ENCODE results near the gene TMEM33. TPM values are rescaled to one million over a fixed set of nuclear protein-coding genes. Genes with fewer than 3 reads are reported as not detected.

Gene TMEM33
- total RNA-seq, 1 experiment from 2014 or later = 48.1 TPM

DNA sequence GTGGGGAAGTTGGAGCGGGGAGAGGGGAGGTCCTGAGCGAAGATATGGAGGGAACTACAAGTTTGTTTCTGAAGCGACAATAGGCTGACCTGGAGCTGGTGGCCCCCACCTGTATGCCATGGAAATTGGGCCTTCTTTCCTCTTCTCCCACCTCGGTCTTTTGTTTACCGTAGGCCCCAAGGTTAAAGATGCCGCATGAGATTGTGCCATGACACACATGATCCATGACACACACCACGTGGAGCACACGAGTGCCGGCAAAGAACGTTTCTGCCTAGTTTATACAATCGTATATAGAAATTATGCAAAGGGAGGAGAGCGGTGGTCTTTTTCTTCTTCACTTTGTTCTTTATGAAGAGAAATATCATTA lies 408 bp downstream of the TMEM33 start:
- peak; percentile 8; the same call in 1 of the 2 replicates for ATAC-seq
- Histone ChIP-seq H3K4me3 (ENCODE audit: low read depth in 2 of 2, low read length in 2 of 2) (peak overlapping the region; percentile 94 to 98), H3K27me3 (ENCODE audit: control insufficient read depth, insufficient read depth, low read length) (no peaks in the 10 kb centered on the region; the same call in 1 of the 2 replicates), H3K4me1 (ENCODE audit: control insufficient read depth, insufficient read depth, low read length) (peaks cover 4% of the 10 kb centered on the region), H3K36me3 (ENCODE audit: control insufficient read depth, insufficient read depth, low read length) (peaks cover 11% of the 10 kb centered on the region), H3K9me3 (ENCODE audit: control insufficient read depth, insufficient read depth, low read depth, low read length) (no peaks in the 10 kb centered on the region), H3K27ac (ENCODE audit: low read length) (peak overlapping the region; percentile 90)
- ChIA-PET POLR2A (no interaction called here), CTCF (interaction anchor here (0.5 kb wide), 1 partner anchor 25 kb away, joined by 11 read pairs; no protein-coding TSS in a partner anchor)
- TF ChIP-seq, protein P1, sequence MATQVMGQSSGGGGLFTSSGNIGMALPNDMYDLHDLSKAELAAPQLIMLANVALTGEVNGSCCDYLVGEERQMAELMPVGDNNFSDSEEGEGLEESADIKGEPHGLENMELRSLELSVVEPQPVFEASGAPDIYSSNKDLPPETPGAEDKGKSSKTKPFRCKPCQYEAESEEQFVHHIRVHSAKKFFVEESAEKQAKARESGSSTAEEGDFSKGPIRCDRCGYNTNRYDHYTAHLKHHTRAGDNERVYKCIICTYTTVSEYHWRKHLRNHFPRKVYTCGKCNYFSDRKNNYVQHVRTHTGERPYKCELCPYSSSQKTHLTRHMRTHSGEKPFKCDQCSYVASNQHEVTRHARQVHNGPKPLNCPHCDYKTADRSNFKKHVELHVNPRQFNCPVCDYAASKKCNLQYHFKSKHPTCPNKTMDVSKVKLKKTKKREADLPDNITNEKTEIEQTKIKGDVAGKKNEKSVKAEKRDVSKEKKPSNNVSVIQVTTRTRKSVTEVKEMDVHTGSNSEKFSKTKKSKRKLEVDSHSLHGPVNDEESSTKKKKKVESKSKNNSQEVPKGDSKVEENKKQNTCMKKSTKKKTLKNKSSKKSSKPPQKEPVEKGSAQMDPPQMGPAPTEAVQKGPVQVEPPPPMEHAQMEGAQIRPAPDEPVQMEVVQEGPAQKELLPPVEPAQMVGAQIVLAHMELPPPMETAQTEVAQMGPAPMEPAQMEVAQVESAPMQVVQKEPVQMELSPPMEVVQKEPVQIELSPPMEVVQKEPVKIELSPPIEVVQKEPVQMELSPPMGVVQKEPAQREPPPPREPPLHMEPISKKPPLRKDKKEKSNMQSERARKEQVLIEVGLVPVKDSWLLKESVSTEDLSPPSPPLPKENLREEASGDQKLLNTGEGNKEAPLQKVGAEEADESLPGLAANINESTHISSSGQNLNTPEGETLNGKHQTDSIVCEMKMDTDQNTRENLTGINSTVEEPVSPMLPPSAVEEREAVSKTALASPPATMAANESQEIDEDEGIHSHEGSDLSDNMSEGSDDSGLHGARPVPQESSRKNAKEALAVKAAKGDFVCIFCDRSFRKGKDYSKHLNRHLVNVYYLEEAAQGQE (IDR thresholded peaks at IDR 0.05; ENCODE audit: insufficient read depth in 1 of 2, low read depth in 2 of 2, low read length in 1 of 2) = no peak
- TF ChIP-seq SIN3A (IDR thresholded peaks at IDR 0.05; ENCODE audit: borderline replicate concordance, insufficient read depth, low read depth, low read length) (no peak), TCF7L2 (IDR thresholded peaks at IDR 0.05; ENCODE audit: low read depth, low read length) (no peak), POLR2AphosphoS5 (IDR thresholded peaks at IDR 0.05; ENCODE audit: low read depth, low read length) (no peak)
- TF ChIP-seq, protein P2, sequence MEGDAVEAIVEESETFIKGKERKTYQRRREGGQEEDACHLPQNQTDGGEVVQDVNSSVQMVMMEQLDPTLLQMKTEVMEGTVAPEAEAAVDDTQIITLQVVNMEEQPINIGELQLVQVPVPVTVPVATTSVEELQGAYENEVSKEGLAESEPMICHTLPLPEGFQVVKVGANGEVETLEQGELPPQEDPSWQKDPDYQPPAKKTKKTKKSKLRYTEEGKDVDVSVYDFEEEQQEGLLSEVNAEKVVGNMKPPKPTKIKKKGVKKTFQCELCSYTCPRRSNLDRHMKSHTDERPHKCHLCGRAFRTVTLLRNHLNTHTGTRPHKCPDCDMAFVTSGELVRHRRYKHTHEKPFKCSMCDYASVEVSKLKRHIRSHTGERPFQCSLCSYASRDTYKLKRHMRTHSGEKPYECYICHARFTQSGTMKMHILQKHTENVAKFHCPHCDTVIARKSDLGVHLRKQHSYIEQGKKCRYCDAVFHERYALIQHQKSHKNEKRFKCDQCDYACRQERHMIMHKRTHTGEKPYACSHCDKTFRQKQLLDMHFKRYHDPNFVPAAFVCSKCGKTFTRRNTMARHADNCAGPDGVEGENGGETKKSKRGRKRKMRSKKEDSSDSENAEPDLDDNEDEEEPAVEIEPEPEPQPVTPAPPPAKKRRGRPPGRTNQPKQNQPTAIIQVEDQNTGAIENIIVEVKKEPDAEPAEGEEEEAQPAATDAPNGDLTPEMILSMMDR (IDR thresholded peaks at IDR 0.05) = no peak
- in situ Hi-C loops (cut with HindIII; ENCODE audit: low pct_unique_long_range_greater_than_20kb, low sequenced_read_pairs) (no loop called here), intact Hi-C loops (cut with micrococcal nuclease; ENCODE audit: unreplicated experiment) (no loop called here)
- no peak for DNase-seq (ENCODE audit: low read depth, low spot score)
- BruUV-seq (replicated peaks) = no TSS peak

DNA sequence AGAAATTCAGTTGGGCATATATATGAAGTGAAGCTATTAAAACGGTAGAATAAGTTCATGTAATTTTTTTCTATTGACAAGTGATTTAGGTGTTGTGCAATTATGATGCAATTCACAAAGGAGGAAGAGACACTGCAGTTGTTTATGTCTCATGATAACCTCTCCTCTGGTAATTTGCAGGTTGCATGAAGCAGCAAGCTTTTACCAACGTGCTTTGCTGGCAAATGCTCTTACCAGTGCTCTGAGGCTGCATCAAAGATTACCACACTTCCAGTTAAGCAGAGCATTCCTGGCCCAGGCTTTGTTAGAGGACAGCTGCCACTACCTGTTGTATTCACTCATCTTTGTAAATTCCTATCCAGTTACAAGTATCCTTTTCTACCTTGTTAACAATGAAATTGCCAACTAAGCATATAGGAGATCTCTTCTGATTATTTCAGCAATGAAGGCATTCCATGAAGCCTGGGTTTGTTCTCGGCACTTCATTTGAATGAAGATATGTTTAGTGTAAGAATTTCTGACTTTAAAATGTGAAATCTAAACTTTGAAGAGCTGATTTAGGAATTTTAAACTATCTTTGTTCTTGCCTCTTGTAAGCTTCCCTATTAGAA lies 3.9 kb downstream of the TMEM33 start:
- in situ Hi-C loops (cut with HindIII; ENCODE audit: low pct_unique_long_range_greater_than_20kb, low sequenced_read_pairs) (no loop called here), intact Hi-C loops (cut with micrococcal nuclease; ENCODE audit: unreplicated experiment) (no loop called here)
- no peak for DNase-seq (ENCODE audit: low read depth, low spot score)
- Histone ChIP-seq H3K27ac (ENCODE audit: low read length) (no peak overlapping the region), H3K4me3 (ENCODE audit: low read depth in 2 of 2, low read length in 2 of 2) (no peak overlapping the region), H3K9me3 (ENCODE audit: control insufficient read depth, insufficient read depth, low read depth, low read length) (no peaks in the 10 kb centered on the region), H3K36me3 (ENCODE audit: control insufficient read depth, insufficient read depth, low read length) (peaks cover 11% of the 10 kb centered on the region), H3K27me3 (ENCODE audit: control insufficient read depth, insufficient read depth, low read length) (no peaks in the 10 kb centered on the region), H3K4me1 (ENCODE audit: control insufficient read depth, insufficient read depth, low read length) (no peaks in the 10 kb centered on the region; the same call in none of the 2 replicates)
- ChIA-PET POLR2A (no interaction called here), CTCF (no interaction called here)
- ATAC-seq = no peak
- TF ChIP-seq, protein P1 (IDR thresholded peaks at IDR 0.05; ENCODE audit: insufficient read depth in 1 of 2, low read depth in 2 of 2, low read length in 1 of 2) = no peak
- no TSS peak for BruUV-seq (replicated peaks)

Data from Panc1 (cell line).